Tibial artery (tissue), 4 donors: ENCODE data around the gene TTC39C.
A peak's percentile ranks its signal among the peaks of the same experiment; 100 is the strongest.

Experiments
- DNase-seq, 2 donors: peaks; one replicate each; pipeline ENCODE4 v3.0.0-alpha.2; 2019
- H3K27ac ChIP-seq, 2 donors: fragments of 200-600 bp; sonication (generic) in 1 of 2; 1 replicate in 1 of 2; 2 replicates in 1 of 2; pipeline ENCODE4 v1.5.1; 2018 to 2019; ENCODE audit warnings: mild to moderate bottlenecking in 1 of 2
- H3K27me3 ChIP-seq, 2 donors: fragments of 200-600 bp; sonication (generic) in 1 of 2; one replicate each; pipeline versions ENCODE4 v1.5.1 to v1.6.0; 2016 to 2019
- H3K36me3 ChIP-seq, 3 donors: fragments of 200-600 bp; sonication (generic) in 2 of 3; one replicate each; pipeline ENCODE4 v1.5.1; 2016 to 2019; ENCODE audit warnings: mild to moderate bottlenecking in 2 of 3
- H3K4me1 ChIP-seq, 4 donors: fragments of 200-600 bp; sonication (generic) in 2 of 4; 1 replicate in 3 of 4; 2 replicates in 1 of 4; pipeline ENCODE4 v1.5.1; 2016 to 2019
- H3K4me3 ChIP-seq, 2 donors: fragments of 200-600 bp; sonication (generic) in 1 of 2; 1 replicate in 1 of 2; 2 replicates in 1 of 2; pipeline ENCODE4 v1.5.1; 2018 to 2019; ENCODE audit warnings: mild to moderate bottlenecking in 2 of 2
- H3K9me3 ChIP-seq, 3 donors: fragments of 200-600 bp; sonication (generic) in 1 of 3; one replicate each; pipeline ENCODE4 v1.5.1; 2016 to 2019
- intact Hi-C: fragments of 100-400 bp; cut with DNase I; formaldehyde crosslinking; loops from one replicate; pipeline ENCODE4 v1.15.0; 2023; ENCODE audit warnings: low total_unique reads
- TF ChIP-seq, protein P1 (sequence below), 2 experiments: fragments of 200-600 bp in 1 of 2; fragments of 450-650 bp in 1 of 2; IDR thresholded peaks; one replicate each; pipeline ENCODE4 v1.5.1; 2017 to 2019; ENCODE audit warnings: antibody characterized with exemption in 2 of 2, mild to moderate bottlenecking in 1 of 2, moderate library complexity in 1 of 2

Gene TTC39C

DNA sequence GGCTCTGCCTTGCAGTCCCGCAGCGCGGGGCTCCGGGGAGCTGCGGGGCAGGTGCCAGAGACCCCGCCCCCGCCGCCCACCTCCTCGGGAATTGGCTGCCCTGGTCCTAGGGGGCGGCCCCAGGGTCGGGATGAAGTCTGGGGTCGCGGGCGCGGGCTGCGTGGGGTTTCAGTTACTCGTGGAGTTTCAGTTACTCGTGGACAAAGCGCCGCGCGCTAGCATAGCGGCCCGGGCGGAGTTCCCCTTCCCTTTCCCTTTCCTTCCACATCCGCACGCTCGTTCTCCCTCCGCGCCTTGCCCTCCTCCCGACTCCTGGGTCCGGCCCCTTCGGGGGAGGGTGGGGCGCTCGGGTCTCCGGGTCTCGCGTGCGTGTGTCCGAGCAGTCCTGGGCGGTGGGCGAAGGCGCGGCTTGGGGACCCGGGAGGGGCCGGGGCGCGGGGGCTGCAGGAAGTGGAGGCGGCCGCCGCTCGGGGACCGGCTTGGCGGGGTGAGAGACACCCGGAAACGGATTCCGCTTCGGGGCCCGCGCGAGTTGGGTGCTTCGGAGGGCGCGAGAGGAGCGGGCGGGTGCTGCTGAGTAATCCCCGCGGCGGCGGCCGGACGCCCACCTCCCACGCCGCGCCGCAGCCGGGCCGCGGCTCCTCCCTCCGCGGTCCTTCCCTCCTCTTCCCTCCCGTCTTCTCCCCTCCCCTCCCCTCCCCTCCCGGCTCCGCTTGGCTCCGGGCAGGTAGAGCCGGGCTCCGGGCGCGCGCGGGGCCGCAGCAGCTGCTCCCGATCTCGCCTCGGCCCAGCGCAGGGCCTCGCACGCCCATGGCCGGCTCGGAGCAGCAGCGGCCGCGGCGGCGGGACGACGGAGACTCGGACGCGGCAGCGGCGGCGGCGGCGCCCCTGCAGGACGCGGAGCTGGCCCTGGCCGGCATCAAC, at the start of gene TTC39C:
Gene TTC39C, plus strand, starts transcription at position 693 of the 924 bp plus-strand sequence. Its CDS starts 118 bp downstream, at position 811.
- Histone ChIP-seq H3K4me1 (peaks cover 0 to 19% (median 11%) of the 10 kb centered on the region in 4 donors), H3K4me3 (peak within 1 kb of the TSS; percentile 65 to 94), H3K27ac (peak within 1 kb of the TSS; percentile 69 to 79), H3K9me3 (no peaks in the 10 kb centered on the region), H3K27me3 (peaks cover 0 to 3% of the 10 kb centered on the region in 2 donors), H3K36me3 (no peaks in the 10 kb centered on the region)
- peak; percentile 69 to 80 for DNase-seq
- intact Hi-C loops, result no loop called here
- TF ChIP-seq, protein P1, sequence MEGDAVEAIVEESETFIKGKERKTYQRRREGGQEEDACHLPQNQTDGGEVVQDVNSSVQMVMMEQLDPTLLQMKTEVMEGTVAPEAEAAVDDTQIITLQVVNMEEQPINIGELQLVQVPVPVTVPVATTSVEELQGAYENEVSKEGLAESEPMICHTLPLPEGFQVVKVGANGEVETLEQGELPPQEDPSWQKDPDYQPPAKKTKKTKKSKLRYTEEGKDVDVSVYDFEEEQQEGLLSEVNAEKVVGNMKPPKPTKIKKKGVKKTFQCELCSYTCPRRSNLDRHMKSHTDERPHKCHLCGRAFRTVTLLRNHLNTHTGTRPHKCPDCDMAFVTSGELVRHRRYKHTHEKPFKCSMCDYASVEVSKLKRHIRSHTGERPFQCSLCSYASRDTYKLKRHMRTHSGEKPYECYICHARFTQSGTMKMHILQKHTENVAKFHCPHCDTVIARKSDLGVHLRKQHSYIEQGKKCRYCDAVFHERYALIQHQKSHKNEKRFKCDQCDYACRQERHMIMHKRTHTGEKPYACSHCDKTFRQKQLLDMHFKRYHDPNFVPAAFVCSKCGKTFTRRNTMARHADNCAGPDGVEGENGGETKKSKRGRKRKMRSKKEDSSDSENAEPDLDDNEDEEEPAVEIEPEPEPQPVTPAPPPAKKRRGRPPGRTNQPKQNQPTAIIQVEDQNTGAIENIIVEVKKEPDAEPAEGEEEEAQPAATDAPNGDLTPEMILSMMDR (IDR thresholded peaks at IDR 0.05), result no peak

- Histone ChIP-seq H3K27me3 (no peaks in the 10 kb centered on the region), H3K9me3 (no peaks in the 10 kb centered on the region), H3K4me3 (no peak overlapping the region), H3K36me3 (no peaks in the 10 kb centered on the region), H3K4me1 (no peaks in the 10 kb centered on the region), H3K27ac (no peak overlapping the region)
- TF ChIP-seq, protein P1 (IDR thresholded peaks at IDR 0.05), result no peak
- DNase-seq, result no peak
- intact Hi-C loops, result no loop called here
These were observed 47.6 kb upstream of the TTC39C start for GRCh38 chr18:23966909-23967308.

DNA sequence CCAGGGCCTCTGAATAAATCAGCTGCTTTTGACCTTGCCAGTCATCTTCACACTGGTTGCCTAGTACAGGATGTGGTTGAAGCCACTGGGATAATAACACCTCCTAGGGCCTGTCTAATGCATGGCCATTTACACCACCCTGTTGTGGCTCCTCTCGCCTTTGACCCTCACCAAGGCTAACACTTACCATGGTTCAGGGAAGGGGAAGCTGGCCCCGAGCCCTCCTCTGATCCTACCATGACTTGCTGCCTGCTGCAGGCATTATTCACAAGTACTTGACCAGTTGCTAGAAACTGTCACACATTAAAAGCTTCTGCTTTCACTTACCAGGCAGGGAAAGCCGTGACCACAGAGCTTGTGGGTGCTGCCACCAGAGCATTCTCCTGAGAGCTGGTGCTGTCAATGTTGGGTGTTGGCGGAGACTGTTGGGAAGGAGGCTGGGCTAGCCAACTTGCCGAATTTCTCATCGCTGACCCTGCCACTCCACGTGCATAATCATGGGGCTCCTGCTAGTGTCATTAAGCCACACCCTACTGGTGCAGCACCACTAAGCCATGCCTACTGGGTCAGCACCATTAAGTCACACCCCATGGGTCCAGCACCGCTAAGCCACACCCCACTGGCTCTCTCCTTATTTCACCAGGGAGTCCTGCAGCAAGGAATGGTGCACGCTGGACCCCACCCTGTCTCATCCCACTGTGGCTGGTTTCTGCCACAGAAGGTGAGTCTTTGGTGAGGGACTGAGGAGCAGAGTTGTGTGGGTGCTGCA, 47.0 kb upstream of the TTC39C start:
- Histone ChIP-seq H3K9me3 (no peaks in the 10 kb centered on the region), H3K36me3 (no peaks in the 10 kb centered on the region), H3K4me1 (no peaks in the 10 kb centered on the region), H3K27ac (no peak overlapping the region), H3K27me3 (no peaks in the 10 kb centered on the region), H3K4me3 (no peak overlapping the region)
- intact Hi-C loops, result no loop called here
- DNase-seq, result no peak
- TF ChIP-seq, protein P1 (IDR thresholded peaks at IDR 0.05), result no peak

DNA sequence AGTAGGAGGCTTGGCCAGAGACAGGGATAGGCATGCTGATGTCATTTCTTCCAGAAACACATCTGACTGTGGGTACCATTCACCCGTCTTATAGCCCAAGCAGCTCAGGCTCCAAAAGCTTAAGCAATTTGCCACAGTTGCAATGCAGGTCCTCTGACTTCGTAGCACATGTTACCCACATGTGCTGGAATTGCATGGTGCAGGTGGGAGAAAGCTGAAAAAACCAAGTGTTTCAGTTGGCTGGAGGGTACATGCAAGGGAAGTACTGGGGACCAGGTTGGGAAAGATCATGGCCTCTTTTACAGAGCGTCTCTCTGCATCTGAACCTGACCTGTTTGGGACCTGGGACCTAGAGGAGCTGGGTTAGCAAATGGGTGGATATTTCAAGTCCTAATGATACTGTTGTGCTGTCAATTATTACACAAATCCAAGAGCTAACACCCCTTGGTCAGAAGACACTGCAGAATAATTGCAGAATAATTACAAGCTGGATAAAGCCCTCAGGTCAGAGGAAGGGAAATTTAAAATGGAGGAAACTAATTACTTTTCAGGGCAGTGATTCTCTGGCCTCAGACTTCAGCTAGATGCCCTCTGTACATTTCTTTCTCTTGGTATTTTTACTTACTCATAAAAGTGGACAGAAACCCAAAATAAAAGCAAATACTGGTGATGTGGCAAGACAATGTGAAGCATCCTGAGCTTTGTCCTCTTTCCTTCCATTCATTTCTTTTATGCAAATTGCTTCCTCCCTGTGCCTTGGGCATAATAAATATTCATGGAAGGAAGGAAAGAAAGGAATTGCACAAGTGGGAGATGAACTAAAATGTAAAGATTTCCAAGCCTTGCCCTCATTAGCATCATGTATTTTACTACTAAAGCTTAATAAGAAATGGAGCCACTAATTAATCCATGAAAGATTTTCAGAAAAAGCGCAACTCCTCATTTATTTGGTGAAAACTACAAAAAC, 45.6 kb upstream of the TTC39C start:
- Histone ChIP-seq H3K36me3 (no peaks in the 10 kb centered on the region), H3K4me3 (no peak overlapping the region), H3K4me1 (no peaks in the 10 kb centered on the region), H3K27me3 (no peaks in the 10 kb centered on the region), H3K9me3 (no peaks in the 10 kb centered on the region), H3K27ac (no peak overlapping the region)
- intact Hi-C loops, result no loop called here
- TF ChIP-seq, protein P1 (IDR thresholded peaks at IDR 0.05), result no peak
- no peak for DNase-seq

- H3K9me3 ChIP-seq, result peaks cover 0 to 5% (median 0%) of the 10 kb centered on the region in 3 donors
- H3K27me3 ChIP-seq, result no peaks in the 10 kb centered on the region
- no peak for DNase-seq
- H3K36me3 ChIP-seq, result no peaks in the 10 kb centered on the region
- no peak overlapping the region for H3K4me3 ChIP-seq
- intact Hi-C loops, result no loop called here
- no peaks in the 10 kb centered on the region for H3K4me1 ChIP-seq
- H3K27ac ChIP-seq, result no peak overlapping the region
- TF ChIP-seq, protein P1 (IDR thresholded peaks at IDR 0.05), result no peak
These were observed 44.9 kb upstream of the TTC39C start for GRCh38 chr18:23969664-23970063.
